ENCODE measurements around the gene IP6K3. TPM values are rescaled to one million over a fixed set of nuclear protein-coding genes. Genes with fewer than 3 reads are reported as not detected.

The IP6K3 gene
- total and polyA plus RNA-seq, 11 donors: 11.7 to 72.4 (median 30.8) TPM

GRCh38 chr6:33756211-33756954, 9.7 kb upstream of the IP6K3 start:
- H3K36me3 ChIP-seq: no peaks in the 10 kb centered on the region
- H3K9me3 ChIP-seq: no peaks in the 10 kb centered on the region
- no peak overlapping the region for H3K27ac ChIP-seq
- ATAC-seq (no peak), DNase-seq (no peak)
- no peaks in the 10 kb centered on the region for H3K27me3 ChIP-seq
- 79 to 87% (median 86%) methylated on average over 12 of the region's 12 CpGs for WGBS, 4 donors
- intact Hi-C loops (cut with DNase I): no loop called here
- TF ChIP-seq POLR2A (IDR thresholded peaks at IDR 0.05): no peak
- TF ChIP-seq, protein P1, sequence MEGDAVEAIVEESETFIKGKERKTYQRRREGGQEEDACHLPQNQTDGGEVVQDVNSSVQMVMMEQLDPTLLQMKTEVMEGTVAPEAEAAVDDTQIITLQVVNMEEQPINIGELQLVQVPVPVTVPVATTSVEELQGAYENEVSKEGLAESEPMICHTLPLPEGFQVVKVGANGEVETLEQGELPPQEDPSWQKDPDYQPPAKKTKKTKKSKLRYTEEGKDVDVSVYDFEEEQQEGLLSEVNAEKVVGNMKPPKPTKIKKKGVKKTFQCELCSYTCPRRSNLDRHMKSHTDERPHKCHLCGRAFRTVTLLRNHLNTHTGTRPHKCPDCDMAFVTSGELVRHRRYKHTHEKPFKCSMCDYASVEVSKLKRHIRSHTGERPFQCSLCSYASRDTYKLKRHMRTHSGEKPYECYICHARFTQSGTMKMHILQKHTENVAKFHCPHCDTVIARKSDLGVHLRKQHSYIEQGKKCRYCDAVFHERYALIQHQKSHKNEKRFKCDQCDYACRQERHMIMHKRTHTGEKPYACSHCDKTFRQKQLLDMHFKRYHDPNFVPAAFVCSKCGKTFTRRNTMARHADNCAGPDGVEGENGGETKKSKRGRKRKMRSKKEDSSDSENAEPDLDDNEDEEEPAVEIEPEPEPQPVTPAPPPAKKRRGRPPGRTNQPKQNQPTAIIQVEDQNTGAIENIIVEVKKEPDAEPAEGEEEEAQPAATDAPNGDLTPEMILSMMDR (IDR thresholded peaks at IDR 0.05): no peak
- no peak overlapping the region for H3K4me3 ChIP-seq
- H3K4me1 ChIP-seq: peaks cover 0 to 15% (median 5%) of the 10 kb centered on the region in 12 donors

- no peaks in the 10 kb centered on the region for H3K36me3 ChIP-seq
- no peaks in the 10 kb centered on the region for H3K27me3 ChIP-seq
- intact Hi-C loops (cut with DNase I): no loop called here
- DNase-seq (no peak), ATAC-seq (no peak)
- H3K4me3 ChIP-seq: no peak overlapping the region
- H3K9me3 ChIP-seq: no peaks in the 10 kb centered on the region
- TF ChIP-seq POLR2A (IDR thresholded peaks at IDR 0.05): no peak
- TF ChIP-seq, protein P1 (IDR thresholded peaks at IDR 0.05): no peak
- WGBS, 4 donors: 81 to 86% (median 84%) methylated on average over 12 to 13 of the region's 13 CpGs
- H3K4me1 ChIP-seq: peaks cover 0 to 5% (median 0%) of the 10 kb centered on the region in 12 donors
- no peak overlapping the region for H3K27ac ChIP-seq
Observed at GRCh38 chr6:33755070-33755869, 8.6 kb upstream of the IP6K3 start.

DNA sequence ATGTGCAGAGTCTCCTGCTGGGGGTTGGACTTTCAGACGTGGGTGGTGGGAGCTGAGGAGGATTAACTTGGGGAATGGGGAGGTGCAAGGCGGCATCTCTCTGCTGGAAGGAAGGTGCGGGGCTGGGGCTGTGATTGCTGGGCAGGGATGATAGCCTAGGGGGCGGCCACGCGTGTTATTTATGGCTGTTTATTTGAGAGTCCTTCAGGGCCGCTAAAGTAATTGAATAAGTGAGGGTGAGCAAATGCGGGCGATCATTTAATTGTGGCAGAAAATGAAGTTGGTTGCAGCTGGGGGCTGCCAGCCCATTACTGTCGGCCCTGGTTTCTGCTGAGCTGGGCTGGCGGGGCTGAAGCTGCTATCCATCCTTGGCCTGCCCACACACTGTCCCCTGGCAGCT, 7.5 kb upstream of the IP6K3 start:
- Histone ChIP-seq H3K27me3 (no peaks in the 10 kb centered on the region), H3K9me3 (no peaks in the 10 kb centered on the region), H3K27ac (no peak overlapping the region), H3K4me3 (no peak overlapping the region), H3K36me3 (no peaks in the 10 kb centered on the region), H3K4me1 (peaks cover 0 to 5% (median 0%) of the 10 kb centered on the region in 12 donors)
- DNase-seq (no peak), ATAC-seq (no peak)
- intact Hi-C loops (cut with DNase I): no loop called here
- no peak for TF ChIP-seq POLR2A (IDR thresholded peaks at IDR 0.05)
- TF ChIP-seq, protein P1 (IDR thresholded peaks at IDR 0.05): no peak
- 88 to 92% (median 89%) methylated on average over 11 of the region's 11 CpGs for WGBS, 4 donors

DNA sequence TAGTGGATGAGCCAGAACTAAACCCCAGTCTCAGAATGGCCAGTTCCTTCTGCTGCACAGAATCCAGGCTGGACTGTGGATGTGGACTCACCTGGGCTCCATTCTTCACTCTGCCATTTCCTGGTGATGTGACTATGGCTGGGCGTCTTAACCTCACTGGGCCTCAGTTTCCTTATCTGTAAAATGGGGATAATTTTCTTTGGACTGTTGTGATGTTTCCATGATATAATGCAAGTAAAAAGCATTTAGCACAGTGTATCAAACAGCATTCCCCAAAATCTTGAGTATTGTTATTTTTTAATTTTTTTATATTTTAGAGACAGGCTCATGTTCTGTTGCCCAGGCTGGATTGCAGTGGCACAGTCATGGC, 5.9 kb upstream of the IP6K3 start:
- Histone ChIP-seq H3K4me1 (peaks cover 0 to 6% (median 0%) of the 10 kb centered on the region in 12 donors), H3K27me3 (no peaks in the 10 kb centered on the region), H3K36me3 (no peaks in the 10 kb centered on the region), H3K9me3 (no peaks in the 10 kb centered on the region), H3K4me3 (no peak overlapping the region), H3K27ac (no peak overlapping the region)
- ATAC-seq (no peak), DNase-seq (no peak)
- 92 to 100% (median 97%) methylated on average over 1 of the region's 1 CpG for WGBS, 4 donors
- intact Hi-C loops (cut with DNase I): no loop called here
- TF ChIP-seq, protein P1 (IDR thresholded peaks at IDR 0.05): no peak

Data from heart left ventricle (tissue), 16 donors.